ENCODE results near the gene ATR. TPM values are rescaled to one million over a fixed set of nuclear protein-coding genes. Genes with fewer than 3 reads are reported as not detected.

ATR gene
- total RNA-seq, 1 donor from 2014 or later, result 9.1 TPM

GRCh38 chr3:142500211-142500610 lies 78.3 kb downstream of the ATR start:
- H3K4me1 ChIP-seq, result peaks cover 3% of the 10 kb centered on the region
- intact Hi-C loops (cut with micrococcal nuclease), result no loop called here
- no peak overlapping the region for H3K27ac ChIP-seq (replicated peaks)
- no peaks in the 10 kb centered on the region for H3K27me3 ChIP-seq (ENCODE audit: low read depth)
- H3K4me3 ChIP-seq, result no peak overlapping the region
- DNase-seq, result no peak
- no peaks in the 10 kb centered on the region for H3K9me3 ChIP-seq (replicated peaks)
- peaks cover 73% of the 10 kb centered on the region for H3K36me3 ChIP-seq
- TF ChIP-seq, protein P1, sequence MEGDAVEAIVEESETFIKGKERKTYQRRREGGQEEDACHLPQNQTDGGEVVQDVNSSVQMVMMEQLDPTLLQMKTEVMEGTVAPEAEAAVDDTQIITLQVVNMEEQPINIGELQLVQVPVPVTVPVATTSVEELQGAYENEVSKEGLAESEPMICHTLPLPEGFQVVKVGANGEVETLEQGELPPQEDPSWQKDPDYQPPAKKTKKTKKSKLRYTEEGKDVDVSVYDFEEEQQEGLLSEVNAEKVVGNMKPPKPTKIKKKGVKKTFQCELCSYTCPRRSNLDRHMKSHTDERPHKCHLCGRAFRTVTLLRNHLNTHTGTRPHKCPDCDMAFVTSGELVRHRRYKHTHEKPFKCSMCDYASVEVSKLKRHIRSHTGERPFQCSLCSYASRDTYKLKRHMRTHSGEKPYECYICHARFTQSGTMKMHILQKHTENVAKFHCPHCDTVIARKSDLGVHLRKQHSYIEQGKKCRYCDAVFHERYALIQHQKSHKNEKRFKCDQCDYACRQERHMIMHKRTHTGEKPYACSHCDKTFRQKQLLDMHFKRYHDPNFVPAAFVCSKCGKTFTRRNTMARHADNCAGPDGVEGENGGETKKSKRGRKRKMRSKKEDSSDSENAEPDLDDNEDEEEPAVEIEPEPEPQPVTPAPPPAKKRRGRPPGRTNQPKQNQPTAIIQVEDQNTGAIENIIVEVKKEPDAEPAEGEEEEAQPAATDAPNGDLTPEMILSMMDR (IDR thresholded peaks at IDR 0.05; ENCODE audit: borderline replicate concordance), result no peak

- Histone ChIP-seq H3K9me3 (replicated peaks) (no peaks in the 10 kb centered on the region), H3K36me3 (peaks cover 74% of the 10 kb centered on the region), H3K4me1 (peaks cover 3% of the 10 kb centered on the region), H3K27ac (replicated peaks) (no peak overlapping the region), H3K4me3 (no peak overlapping the region), H3K27me3 (ENCODE audit: low read depth) (no peaks in the 10 kb centered on the region)
- intact Hi-C loops (cut with micrococcal nuclease), result no loop called here
- no peak for DNase-seq
- TF ChIP-seq, protein P1 (IDR thresholded peaks at IDR 0.05; ENCODE audit: borderline replicate concordance), result no peak
Observed at GRCh38 chr3:142498397-142499180, 79.9 kb downstream of the ATR start.

GRCh38 chr3:142497729-142498128 lies 80.8 kb downstream of the ATR start:
- intact Hi-C loops (cut with micrococcal nuclease), result no loop called here

DNA sequence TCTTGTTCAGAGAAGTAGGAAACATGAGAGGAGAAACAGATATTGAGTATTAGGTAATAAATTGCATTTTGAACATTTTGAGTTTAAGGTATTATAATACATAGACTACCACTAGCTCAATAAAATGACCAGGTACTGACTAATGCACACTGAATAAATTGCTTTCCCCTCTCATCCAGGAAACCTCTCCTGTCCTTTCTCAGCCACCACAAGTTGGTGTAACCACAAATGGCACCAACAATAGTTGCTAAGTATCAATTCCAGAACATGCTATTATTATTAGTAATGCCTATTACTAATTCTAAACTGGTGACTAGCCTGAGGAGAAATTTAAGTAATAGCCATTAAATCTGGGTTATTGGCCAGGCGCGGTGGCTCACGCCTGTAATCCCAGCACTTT lies 83.4 kb downstream of the ATR start:
- H3K4me3 ChIP-seq, result no peak overlapping the region
- intact Hi-C loops (cut with micrococcal nuclease), result no loop called here
- DNase-seq, result no peak
- H3K4me1 ChIP-seq, result no peaks in the 10 kb centered on the region
- peaks cover 89% of the 10 kb centered on the region for H3K36me3 ChIP-seq
- no peak overlapping the region for H3K27ac ChIP-seq (replicated peaks)
- TF ChIP-seq, protein P1 (IDR thresholded peaks at IDR 0.05; ENCODE audit: borderline replicate concordance), result no peak
- no peaks in the 10 kb centered on the region for H3K27me3 ChIP-seq (ENCODE audit: low read depth)
- H3K9me3 ChIP-seq (replicated peaks), result no peaks in the 10 kb centered on the region

More at GRCh38 chr3:142497729-142498128, 80.8 kb downstream of the ATR start:
- TF ChIP-seq, protein P1 (IDR thresholded peaks at IDR 0.05; ENCODE audit: borderline replicate concordance), result no peak
- Histone ChIP-seq H3K27me3 (ENCODE audit: low read depth) (no peaks in the 10 kb centered on the region), H3K9me3 (replicated peaks) (no peaks in the 10 kb centered on the region), H3K27ac (replicated peaks) (no peak overlapping the region), H3K4me1 (peaks cover 3% of the 10 kb centered on the region), H3K4me3 (no peak overlapping the region), H3K36me3 (peaks cover 76% of the 10 kb centered on the region)
- no peak for DNase-seq

- TF ChIP-seq, protein P1 (IDR thresholded peaks at IDR 0.05; ENCODE audit: borderline replicate concordance), result no peak
- no peaks in the 10 kb centered on the region for H3K27me3 ChIP-seq (ENCODE audit: low read depth)
- no peaks in the 10 kb centered on the region for H3K4me1 ChIP-seq
- no peaks in the 10 kb centered on the region for H3K9me3 ChIP-seq (replicated peaks)
- H3K36me3 ChIP-seq, result peaks cover 93% of the 10 kb centered on the region
- intact Hi-C loops (cut with micrococcal nuclease), result no loop called here
- no peak for DNase-seq
- H3K27ac ChIP-seq (replicated peaks), result no peak overlapping the region
- no peak overlapping the region for H3K4me3 ChIP-seq
Observed at GRCh38 chr3:142492184-142492583, 86.3 kb downstream of the ATR start.
